ENCODE data around the gene ATP5ME. TPM values are rescaled to one million over a fixed set of nuclear protein-coding genes. Genes with fewer than 3 reads are reported as not detected.
A peak's percentile ranks its signal among the peaks of the same experiment; 100 is the strongest.
"Not testable (repeated sequence)": the region's sequence is repeated elsewhere in the genome, so short reads cannot be mapped to it uniquely, and the experiment has no call there.

Gene ATP5ME
- total RNA-seq, 3 donors from 2014 or later: 227 to 249 (median 244) TPM

DNA sequence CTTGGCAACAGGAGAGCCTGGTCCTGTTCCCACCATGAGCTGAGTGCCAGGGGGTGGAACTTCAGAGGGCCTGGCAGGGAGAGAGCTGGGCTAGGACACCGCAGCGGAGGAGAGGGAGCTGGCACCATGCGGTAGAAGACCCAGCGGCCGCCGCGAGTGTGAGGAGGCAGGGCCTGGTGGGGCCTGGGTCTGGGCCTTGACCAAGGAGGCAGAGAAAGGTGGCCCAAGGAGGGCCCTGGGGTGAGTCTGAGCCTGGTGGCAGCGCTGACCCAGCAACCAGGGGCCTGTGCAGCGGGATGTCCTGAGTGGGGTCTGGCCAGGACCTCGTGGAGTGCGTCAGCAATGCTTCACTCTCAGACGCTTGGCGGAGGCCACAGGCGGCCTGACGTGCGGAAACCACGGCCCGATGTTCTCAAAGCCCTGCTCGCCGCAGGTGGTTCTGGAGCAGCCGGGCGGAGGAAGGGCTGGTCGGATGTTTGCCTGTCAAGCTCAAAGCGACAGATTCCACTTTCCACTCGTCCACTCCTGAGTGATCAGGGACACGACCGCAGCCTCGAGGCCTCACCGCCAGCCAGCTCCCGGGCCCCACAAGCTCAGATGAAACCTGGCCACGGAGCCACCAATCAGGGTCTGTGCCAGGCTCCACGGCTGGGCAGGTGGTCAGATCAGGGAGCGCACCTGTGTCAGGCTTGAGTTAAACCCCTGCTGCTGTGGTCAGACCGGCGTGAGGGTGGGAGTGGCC, 20.8 kb downstream of the ATP5ME start:
- H3K4me1 Mint-ChIP-seq (ENCODE audit: low read depth): no peaks in the 10 kb centered on the region
- H3K36me3 Mint-ChIP-seq (ENCODE audit: insufficient read depth): no peaks in the 10 kb centered on the region
- ATAC-seq (no peak), DNase-seq (no peak)
- H3K4me3 Mint-ChIP-seq: no peak overlapping the region
- no peaks in the 10 kb centered on the region for H3K9me3 Mint-ChIP-seq
- H3K27me3 Mint-ChIP-seq (ENCODE audit: low read depth): peaks cover 20% of the 10 kb centered on the region

GRCh38 chr4:651884-652642, 22.0 kb downstream of the ATP5ME start:
- Mint-ChIP-seq H3K4me3 (no peak overlapping the region), H3K27me3 (ENCODE audit: low read depth) (peaks cover 24% of the 10 kb centered on the region)
- ATAC-seq: no peak

DNA sequence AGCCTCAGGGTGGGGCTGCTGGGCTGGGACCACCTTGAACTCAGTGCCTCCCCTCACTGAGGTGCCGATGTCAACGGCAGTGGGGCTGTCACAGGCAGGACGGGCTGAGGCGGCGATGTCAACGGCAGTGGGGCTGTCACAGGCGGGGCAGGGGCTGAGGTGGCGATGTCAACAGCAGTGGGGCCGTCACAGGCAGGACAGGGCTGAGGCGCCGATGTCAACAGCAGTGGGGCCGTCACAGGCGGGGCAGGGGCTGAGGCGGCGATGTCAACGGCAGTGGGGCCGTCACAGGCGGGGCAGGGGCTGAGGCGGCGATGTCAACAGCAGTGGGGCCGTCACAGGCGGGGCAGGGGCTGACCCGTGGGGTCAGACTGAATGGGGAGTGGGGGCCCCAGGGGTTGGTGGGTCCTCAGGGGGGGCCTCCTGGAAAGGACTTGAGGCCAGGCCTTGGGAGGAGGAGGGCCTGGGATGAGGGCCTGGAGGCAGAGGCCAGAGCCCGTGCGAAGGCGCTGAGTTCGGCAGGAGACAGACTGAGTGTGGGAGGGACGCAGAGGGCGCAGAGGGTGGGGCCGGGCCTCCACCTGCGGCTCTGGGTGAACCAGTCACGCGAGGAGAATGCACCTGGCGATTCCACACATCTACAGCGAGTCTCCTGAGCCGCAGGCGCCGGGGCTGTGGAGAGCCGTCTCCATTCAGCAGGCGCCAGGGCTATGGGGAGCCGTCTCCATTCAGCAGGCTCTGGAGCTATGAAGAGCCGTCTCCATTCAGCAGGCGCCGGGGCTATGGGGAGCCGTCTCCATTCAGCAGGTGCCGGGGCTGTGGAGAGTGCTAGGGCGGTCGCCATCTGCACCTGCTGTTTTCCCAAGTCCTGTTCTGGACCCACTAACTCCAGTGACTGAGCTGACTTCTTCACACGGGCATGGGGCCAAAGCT, 22.9 kb downstream of the ATP5ME start:
- H3K4me1 Mint-ChIP-seq (ENCODE audit: low read depth): peaks cover 3% of the 10 kb centered on the region
- H3K4me3 Mint-ChIP-seq: no peak overlapping the region
- H3K27me3 Mint-ChIP-seq (ENCODE audit: low read depth): peaks cover 31% of the 10 kb centered on the region
- no peaks in the 10 kb centered on the region for H3K36me3 Mint-ChIP-seq (ENCODE audit: insufficient read depth)
- no peak for DNase-seq
- ATAC-seq: no peak
- H3K9me3 Mint-ChIP-seq: no peaks in the 10 kb centered on the region

More at GRCh38 chr4:651884-652642, 22.0 kb downstream of the ATP5ME start:
- Mint-ChIP-seq H3K4me1 (ENCODE audit: low read depth) (no peaks in the 10 kb centered on the region), H3K36me3 (ENCODE audit: insufficient read depth) (no peaks in the 10 kb centered on the region), H3K9me3 (no peaks in the 10 kb centered on the region)
- no peak for DNase-seq

DNA sequence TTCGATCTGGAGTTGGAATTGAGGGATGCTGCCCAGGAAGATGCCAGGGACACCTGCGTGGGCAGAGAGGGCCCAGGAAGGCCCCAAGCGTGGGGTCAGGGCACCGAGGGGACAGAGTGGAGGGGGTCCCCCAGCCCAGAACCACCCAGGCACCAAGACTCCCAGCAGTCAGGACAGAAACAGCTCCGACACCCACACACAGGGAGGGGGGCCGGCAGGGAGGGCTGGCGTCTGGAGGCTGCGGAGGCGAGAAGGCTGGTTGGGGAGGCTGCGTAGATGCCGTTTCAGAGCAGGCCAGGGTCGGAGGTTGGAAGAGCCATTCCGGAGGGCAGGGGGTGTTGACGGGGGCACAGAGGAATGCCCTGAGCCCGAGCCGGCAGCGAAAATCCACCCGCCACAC, 23.6 kb downstream of the ATP5ME start:
- H3K27me3 Mint-ChIP-seq (ENCODE audit: low read depth): peaks cover 35% of the 10 kb centered on the region
- ATAC-seq: no peak

DNA sequence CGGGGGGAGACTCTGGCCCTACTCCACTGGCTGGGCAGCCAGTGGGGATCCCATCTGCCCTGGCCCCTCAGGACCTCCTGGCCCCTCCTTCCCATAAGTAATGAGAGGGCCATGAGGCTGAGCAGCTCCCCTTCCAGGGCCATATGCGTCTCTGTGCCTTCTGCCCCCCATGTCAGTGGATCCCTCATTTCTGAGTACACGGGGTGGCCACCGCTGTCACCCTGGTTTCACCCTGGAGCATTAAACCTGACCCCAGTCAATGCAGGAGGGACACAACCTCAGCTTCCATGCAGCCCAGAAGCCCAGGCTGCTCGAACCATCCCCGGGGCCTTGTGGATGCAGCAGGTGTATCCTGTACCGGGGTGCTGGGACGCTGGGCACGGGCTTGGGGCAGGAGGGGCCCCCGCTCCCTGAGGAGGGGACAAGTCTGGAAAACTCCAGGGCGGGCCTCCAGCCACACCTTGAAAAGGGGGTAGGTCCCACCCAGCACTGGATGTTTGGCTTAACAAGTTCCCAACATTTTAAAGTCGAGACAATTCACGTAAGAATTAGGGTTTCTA, 24.2 kb downstream of the ATP5ME start:
- Mint-ChIP-seq H3K9me3 (no peaks in the 10 kb centered on the region), H3K4me1 (ENCODE audit: low read depth) (peaks cover 3% of the 10 kb centered on the region), H3K4me3 (no peak overlapping the region), H3K36me3 (ENCODE audit: insufficient read depth) (no peaks in the 10 kb centered on the region), H3K27me3 (ENCODE audit: low read depth) (peaks cover 37% of the 10 kb centered on the region)
- ATAC-seq: no peak
- no peak for DNase-seq

More for the DNA sequence above, 23.6 kb downstream of the ATP5ME start:
- Mint-ChIP-seq H3K36me3 (ENCODE audit: insufficient read depth) (no peaks in the 10 kb centered on the region), H3K4me3 (no peak overlapping the region), H3K9me3 (no peaks in the 10 kb centered on the region), H3K4me1 (ENCODE audit: low read depth) (peaks cover 3% of the 10 kb centered on the region)
- DNase-seq: no peak

- no peaks in the 10 kb centered on the region for H3K36me3 Mint-ChIP-seq (ENCODE audit: insufficient read depth)
- H3K4me1 Mint-ChIP-seq (ENCODE audit: low read depth): peaks cover 3% of the 10 kb centered on the region
- peaks cover 38% of the 10 kb centered on the region for H3K27me3 Mint-ChIP-seq (ENCODE audit: low read depth)
- ATAC-seq (no peak), DNase-seq (no peak)
- no peak overlapping the region for H3K4me3 Mint-ChIP-seq
- no peaks in the 10 kb centered on the region for H3K9me3 Mint-ChIP-seq
Observed at GRCh38 chr4:649293-649625, 24.8 kb downstream of the ATP5ME start.

DNA sequence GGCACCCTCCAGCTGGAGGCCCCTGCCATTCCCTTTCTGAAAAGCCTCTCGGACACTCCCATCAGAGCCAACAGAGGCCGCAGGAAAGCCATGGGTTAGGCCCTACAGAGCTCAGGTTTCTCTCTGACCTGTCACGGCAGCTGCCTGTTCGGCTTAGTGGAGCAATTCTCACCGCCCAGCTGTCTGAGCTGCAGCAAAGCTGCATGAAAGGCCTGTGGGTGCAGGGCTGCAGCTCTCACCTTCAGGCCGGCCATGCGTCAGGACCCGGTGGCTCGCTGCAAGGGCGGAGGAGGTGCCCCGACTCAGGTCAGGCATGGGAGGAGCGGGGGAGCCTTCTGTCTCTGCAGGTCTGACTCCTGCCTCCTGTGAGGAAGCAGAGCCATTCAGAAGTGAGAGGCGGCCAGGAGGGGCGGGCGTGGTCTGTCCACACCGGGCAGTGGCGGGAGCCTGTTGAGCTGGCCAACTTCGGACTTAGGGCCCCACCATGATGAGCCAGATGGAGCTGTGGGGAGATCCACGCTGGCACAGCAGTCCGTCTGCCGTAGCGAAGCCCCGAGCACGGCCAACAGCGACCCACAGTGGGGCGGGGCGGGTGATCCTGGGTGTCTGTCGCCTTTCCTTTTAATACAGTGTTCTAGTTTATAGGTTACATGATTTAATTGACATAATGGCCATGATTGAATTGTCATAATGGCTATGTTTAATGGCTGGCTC, 25.3 kb downstream of the ATP5ME start:
- no peak for ATAC-seq

DNA sequence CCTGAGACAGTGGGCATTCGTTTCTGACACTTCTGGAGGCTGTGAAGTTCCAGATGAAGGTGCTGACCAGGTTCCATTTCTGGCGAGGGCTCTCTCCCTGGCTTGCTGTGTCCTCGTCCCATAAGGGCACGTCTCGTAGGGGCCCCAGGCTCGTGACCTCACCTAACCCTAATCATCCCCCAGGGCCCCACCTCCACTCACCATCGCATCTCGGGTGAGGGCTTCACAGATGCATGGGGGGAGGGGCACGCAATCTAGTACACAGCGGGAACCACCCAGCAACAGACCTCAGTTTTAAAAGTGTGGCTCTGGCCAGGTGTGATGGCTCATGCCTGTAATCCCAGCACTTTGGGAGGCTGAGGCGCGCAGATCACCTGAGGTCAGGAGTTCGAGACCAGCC, 26.6 kb downstream of the ATP5ME start:
- H3K4me1 Mint-ChIP-seq (ENCODE audit: low read depth): peaks cover 3% of the 10 kb centered on the region
- no peaks in the 10 kb centered on the region for H3K9me3 Mint-ChIP-seq
- no peak for DNase-seq
- no peaks in the 10 kb centered on the region for H3K36me3 Mint-ChIP-seq (ENCODE audit: insufficient read depth)
- no peak for ATAC-seq
- H3K27me3 Mint-ChIP-seq (ENCODE audit: low read depth): peaks cover 37% of the 10 kb centered on the region
- H3K4me3 Mint-ChIP-seq: no peak overlapping the region

More for the DNA sequence above, 25.3 kb downstream of the ATP5ME start:
- peaks cover 3% of the 10 kb centered on the region for H3K4me1 Mint-ChIP-seq (ENCODE audit: low read depth)
- H3K9me3 Mint-ChIP-seq: no peaks in the 10 kb centered on the region
- DNase-seq: no peak
- H3K36me3 Mint-ChIP-seq (ENCODE audit: insufficient read depth): no peaks in the 10 kb centered on the region
- H3K4me3 Mint-ChIP-seq: no peak overlapping the region
- peaks cover 40% of the 10 kb centered on the region for H3K27me3 Mint-ChIP-seq (ENCODE audit: low read depth)

- peak; percentile 34 to 56 for ATAC-seq
Observed at GRCh38 chr4:646460-646859, 27.6 kb downstream of the ATP5ME start.

DNA sequence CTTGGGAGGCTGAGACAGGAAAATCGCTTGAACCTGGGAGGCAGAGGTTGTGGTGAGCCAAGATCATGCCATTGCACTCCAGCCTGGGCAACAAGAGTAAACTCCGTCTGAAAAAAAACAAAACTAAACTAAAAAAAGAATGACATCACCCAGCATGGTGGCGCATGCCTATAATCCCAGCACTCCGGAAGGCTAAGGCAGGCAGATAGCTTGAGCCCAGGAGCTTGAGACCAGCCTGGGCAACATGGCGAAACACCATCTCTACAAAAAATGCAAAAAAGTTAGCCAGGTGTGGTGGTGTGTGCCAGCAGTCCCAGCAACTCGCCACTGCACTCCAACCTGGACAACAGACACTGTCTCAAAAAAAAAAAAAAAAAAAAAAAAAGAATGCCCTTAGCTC, 31.7 kb downstream of the ATP5ME start:
- H3K4me3 Mint-ChIP-seq; DNase-seq; H3K36me3 Mint-ChIP-seq (ENCODE audit: insufficient read depth); H3K9me3 Mint-ChIP-seq; ATAC-seq; H3K4me1 Mint-ChIP-seq (ENCODE audit: low read depth): not testable (repeated sequence)
- H3K27me3 Mint-ChIP-seq (ENCODE audit: low read depth): peaks cover 28% of the 10 kb centered on the region

More at GRCh38 chr4:646460-646859, 27.6 kb downstream of the ATP5ME start:
- H3K4me3 Mint-ChIP-seq: peak overlapping the region; percentile 64
- H3K9me3 Mint-ChIP-seq: no peaks in the 10 kb centered on the region
- no peaks in the 10 kb centered on the region for H3K36me3 Mint-ChIP-seq (ENCODE audit: insufficient read depth)
- H3K4me1 Mint-ChIP-seq (ENCODE audit: low read depth): peaks cover 3% of the 10 kb centered on the region
- H3K27me3 Mint-ChIP-seq (ENCODE audit: low read depth): peaks cover 31% of the 10 kb centered on the region
- DNase-seq: peak; percentile 26

GRCh38 chr4:637536-638280, 36.4 kb downstream of the ATP5ME start:
- Mint-ChIP-seq H3K27me3 (ENCODE audit: low read depth) (peaks cover 12% of the 10 kb centered on the region), H3K9me3 (peaks cover 2% of the 10 kb centered on the region), H3K36me3 (ENCODE audit: insufficient read depth) (no peaks in the 10 kb centered on the region), H3K4me3 (no peak overlapping the region), H3K4me1 (ENCODE audit: low read depth) (no peaks in the 10 kb centered on the region)
- no peak for DNase-seq
- no peak for ATAC-seq

GRCh38 chr4:636628-637159, 37.4 kb downstream of the ATP5ME start:
- DNase-seq: no peak
- Mint-ChIP-seq H3K4me1 (ENCODE audit: low read depth) (no peaks in the 10 kb centered on the region), H3K4me3 (no peak overlapping the region), H3K36me3 (ENCODE audit: insufficient read depth) (no peaks in the 10 kb centered on the region), H3K9me3 (peaks cover 5% of the 10 kb centered on the region), H3K27me3 (ENCODE audit: low read depth) (peaks cover 12% of the 10 kb centered on the region)
- no peak for ATAC-seq
